ENCODE results near the gene RAB1B. TPM values are rescaled to one million over a fixed set of nuclear protein-coding genes. Genes with fewer than 3 reads are reported as not detected.

The RAB1B gene
- total RNA-seq, result 41.0 TPM

DNA sequence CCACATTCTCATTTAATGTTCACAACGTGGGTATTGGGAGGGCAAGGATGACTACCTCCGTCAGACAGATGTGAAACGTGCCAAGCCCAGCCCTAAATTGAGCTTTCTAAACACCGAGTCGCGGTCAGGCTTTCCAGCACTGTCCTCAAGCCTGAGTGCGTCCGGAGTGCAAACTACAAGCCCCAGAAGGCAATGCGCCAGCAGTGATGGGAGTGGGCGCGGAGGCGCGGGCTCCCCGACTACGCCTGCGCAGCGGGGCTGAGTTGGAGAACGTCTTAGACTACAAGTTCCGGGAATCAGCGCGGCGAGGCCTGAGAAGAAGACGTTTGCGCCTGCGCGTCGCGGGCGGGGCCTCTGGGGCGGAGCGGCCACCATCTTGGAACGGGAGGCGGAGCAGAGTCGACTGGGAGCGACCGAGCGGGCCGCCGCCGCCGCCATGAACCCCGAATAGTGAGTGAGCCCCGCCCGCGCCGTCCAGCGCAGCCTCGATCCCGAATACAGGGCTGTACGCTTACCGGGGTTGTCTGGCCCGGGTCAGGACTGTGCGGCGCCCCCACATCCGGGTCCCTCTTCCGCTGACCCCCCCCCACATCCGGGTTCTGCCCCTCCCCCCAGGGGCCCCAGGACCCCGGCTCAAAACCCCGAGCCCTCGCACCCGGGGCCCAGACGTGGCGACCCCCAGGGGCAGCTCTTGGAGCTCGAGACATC is at the start of gene RAB1B:
Gene RAB1B, plus strand, starts transcription at position 396 of the 708 bp plus-strand sequence. Its CDS starts 41 bp downstream, at position 437.

DNA sequence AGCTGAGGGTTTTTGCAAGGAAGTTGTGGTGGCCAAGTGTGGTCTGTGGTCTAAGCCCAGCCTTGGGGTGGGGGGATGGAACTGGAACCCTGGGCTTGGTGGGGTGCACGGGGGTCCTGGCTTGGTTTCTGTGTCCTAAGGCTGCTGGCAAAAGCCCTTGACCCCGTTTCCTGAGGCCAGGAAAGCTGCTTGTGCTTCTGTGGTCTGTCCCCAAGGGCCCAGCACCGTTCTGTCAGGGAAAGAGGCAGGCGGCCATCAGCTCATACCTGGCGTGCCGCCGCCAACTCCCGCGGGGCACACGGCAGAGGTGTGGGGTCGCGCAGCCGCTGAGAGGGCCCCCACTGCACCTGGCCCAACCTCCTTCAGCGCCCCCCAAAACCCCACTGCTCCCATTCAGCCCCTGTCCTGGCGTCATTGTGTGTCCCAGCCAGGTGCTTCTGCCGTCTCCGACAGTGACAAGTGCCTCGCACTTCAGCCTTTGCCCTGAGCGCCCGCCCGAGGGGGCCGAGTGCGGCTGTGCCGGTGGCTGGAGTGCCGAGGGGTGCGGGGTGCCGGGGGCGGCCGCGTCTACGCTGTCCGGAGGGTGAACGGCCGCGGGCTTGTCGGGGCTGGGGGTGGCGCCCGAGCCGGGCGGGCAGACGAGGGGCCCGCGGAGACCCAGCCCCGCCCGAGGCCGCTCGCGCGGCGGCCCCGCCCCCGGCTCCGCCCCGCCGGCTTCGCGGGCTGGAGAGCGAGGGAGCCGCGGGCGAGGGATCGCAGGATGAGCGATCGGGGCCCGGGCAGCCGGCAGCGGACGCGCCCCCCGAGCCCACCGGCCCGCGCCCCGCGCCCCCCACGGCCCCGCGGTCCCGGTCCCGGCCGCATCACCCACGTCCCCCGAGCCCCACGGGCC is 9.3 kb downstream of the RAB1B start, which contains the start of gene CNIH2:
Gene CNIH2, plus strand, starts transcription at position 705 of the 892 bp plus-strand sequence. CDS start 282 bp downstream, outside the sequence.

DNA sequence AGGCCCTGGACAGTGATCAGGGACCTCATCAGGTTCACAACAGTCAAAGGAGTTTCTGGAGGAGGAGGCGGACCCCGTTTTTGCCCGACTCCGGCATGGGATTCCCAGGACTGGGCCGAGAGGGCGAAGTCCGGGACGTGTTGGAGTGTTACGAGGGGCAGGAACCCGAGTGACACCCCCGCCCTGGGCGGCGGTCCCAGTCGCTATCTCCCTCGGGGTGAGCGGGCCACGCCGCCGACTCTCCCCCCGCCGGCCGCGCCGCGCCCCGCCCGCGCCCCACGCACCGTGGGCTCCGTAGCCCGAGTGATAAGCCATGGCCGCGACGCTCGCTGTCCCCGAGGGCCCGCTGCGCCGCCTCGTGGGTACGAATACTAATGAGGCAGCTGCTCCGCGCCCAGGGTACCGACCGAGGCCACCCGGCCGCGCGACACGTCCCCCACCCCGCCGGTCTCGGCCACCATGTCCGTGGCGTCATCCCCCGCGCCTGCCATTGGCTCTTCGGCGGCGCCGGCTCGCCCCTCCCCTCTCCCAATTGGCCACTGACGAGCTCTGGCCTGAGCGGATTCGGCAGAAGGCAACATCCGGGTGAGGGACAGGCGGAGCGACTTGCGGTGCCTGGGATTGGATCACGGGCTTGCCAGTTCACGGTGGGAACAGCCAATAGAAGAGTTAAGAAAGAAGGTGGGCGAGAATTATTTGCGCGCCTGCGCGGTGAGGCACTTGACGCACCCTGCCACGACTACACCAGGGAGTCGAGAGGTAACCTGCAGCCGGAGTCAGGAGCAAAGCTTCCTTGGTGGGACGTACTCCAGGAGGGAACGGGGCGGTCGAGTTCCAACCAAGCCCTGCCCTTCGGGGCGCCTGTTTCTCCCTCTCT is 20.5 kb downstream of the RAB1B start, which contains the start of gene YIF1A:
Gene YIF1A, minus strand, starts transcription at position 473 of the 877 bp plus-strand sequence. Its CDS starts 158 bp downstream, at position 315.

DNA sequence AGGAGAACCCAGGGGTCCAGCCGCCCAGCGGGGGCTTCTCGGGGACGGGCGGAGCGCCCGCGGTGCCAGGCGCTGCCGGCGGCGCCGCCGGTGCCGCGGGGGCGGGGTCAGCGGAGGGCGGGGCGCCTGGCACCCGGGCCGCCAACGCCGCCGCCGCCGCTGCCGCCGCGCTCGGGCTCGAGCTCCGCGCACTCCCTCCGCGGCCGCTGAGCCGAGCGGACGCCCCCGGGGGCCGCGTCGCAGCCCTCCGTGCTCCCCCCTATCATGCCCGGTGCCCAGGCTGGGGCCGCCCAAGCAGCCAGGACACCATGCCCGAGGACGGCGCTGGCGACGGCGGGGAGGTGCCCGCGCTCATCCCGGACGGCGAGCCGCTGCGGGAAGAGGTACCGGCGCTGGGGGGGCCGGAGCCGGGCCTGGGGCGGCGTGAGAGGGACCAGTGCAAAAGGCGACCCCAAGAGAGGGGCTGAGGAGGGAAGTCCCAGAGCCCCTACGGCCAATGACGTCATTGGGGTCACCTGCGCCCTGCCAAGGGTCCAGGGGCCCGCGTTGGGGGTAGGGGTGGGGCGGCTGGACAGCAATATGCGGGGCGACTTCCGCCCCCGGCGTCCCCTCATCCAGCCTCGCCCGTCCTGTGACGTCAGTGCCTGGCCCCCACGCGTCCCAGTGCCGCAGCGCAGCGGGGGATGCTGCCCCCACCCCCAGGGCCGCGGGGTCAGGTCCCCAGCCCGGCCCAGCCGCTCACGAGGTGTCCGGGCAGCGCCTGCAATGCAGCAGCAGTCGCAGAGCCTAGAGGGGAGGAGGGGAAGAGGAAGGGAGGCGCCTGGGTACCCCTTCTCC is 23.5 kb downstream of the RAB1B start, which contains the start of gene TMEM151A:
Gene TMEM151A, plus strand, starts transcription at position 189 of the 837 bp plus-strand sequence. Its CDS starts 120 bp downstream, at position 309.

DNA sequence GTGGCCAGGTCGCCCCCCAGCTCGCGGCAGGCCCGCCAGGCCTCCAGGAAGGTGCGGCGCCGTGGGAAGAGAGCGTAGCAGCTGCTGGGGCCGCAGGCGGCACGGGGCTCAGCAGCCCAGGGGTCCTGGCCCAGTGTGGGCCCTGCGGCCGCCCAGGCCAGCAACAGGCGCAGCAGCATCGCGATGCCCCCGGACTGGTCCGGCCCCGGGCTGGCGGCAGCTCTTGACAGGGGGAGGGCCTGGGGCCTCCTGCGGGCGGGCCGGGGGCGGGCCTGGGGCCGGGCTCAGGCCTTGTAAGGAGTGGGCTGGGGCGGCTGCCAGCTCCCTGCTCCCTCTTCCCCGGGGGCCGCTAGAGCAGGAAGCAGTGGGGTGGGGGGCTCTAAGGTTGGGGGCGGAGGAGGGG is 48.4 kb downstream of the RAB1B start, which contains the start of gene CD248:
Gene CD248, minus strand, starts transcription at position 196 of the 403 bp plus-strand sequence. Its CDS starts 17 bp downstream, at position 179.

Other genes with a start within 250 kb of the RAB1B start
- gene CATSPER1, start 242.2 kb upstream of the RAB1B start, total RNA-seq, result not detected
- 17.2 TPM for gene GAL3ST3, start 219.5 kb upstream of the RAB1B start, total RNA-seq
- 125 TPM for gene SF3B2, start 216.3 kb upstream of the RAB1B start, total RNA-seq
- 101 TPM for gene PACS1, start 198.4 kb upstream of the RAB1B start, total RNA-seq
- gene KLC2, start 10.9 kb upstream of the RAB1B start, total RNA-seq, result 56.7 TPM
- gene CNIH2, start 9.5 kb downstream of the RAB1B start, total RNA-seq, result 79.2 TPM
- 28.8 TPM for gene YIF1A, start 20.5 kb downstream of the RAB1B start, total RNA-seq
- 9.7 TPM for gene TMEM151A, start 23.3 kb downstream of the RAB1B start, total RNA-seq
- gene CD248, start 48.4 kb downstream of the RAB1B start, total RNA-seq, result 1.3 TPM
- 0.94 TPM for gene RIN1, start 67.8 kb downstream of the RAB1B start, total RNA-seq
- gene BRMS1, start 76.5 kb downstream of the RAB1B start, total RNA-seq, result 13.8 TPM
- gene B4GAT1, start 79.0 kb downstream of the RAB1B start, total RNA-seq, result 60.4 TPM
- 4.4 TPM for gene SLC29A2, start 103.1 kb downstream of the RAB1B start, total RNA-seq
- 2.2 TPM for gene NPAS4, start 152.4 kb downstream of the RAB1B start, total RNA-seq
- 11.6 TPM for gene MRPL11, start 170.2 kb downstream of the RAB1B start, total RNA-seq
- gene PELI3, start 198.3 kb downstream of the RAB1B start, total RNA-seq, result 24.7 TPM
- gene DPP3, start 211.8 kb downstream of the RAB1B start, total RNA-seq, result 40.4 TPM
- gene BBS1, start 242.0 kb downstream of the RAB1B start, total RNA-seq, result 107 TPM

Measured in parietal lobe (tissue), 1 donor.